K562 (cell line): ENCODE measurements around the gene C1QTNF5. TPM values are rescaled to one million over a fixed set of nuclear protein-coding genes. Genes with fewer than 3 reads are reported as not detected.
A peak's percentile ranks its signal among the peaks of the same experiment; 100 is the strongest.

Experiments
- ARNT ChIP-seq, 2 experiments: fragments of 450-650 bp; IDR thresholded peaks; 2 replicates each; pipeline ENCODE4 v1.6.1; 2016; ENCODE audit warnings: mild to moderate bottlenecking in 1 of 2
- CBX3 ChIP-seq, 2 experiments: IDR thresholded peaks; 1 replicate in 1 of 2; 2 replicates in 1 of 2; pipeline ENCODE4 v1.6.1; 2012; ENCODE audit warnings: inconsistent platforms in 2 of 2, low read length in 2 of 2, borderline replicate concordance in 1 of 2, control low read depth in 1 of 2
- HNRNPK ChIP-seq: fragments of 200-400 bp; formaldehyde crosslinking; IDR thresholded peaks from one replicate; pipeline ENCODE4 v1.6.1; 2018; ENCODE audit warnings: mild to moderate bottlenecking, low read depth, low read length; ENCODE audit not compliant: poor library complexity, severe bottlenecking
- HNRNPL ChIP-seq: fragments of 200-400 bp; formaldehyde crosslinking; IDR thresholded peaks from 2 replicates; pipeline ENCODE4 v1.6.1; 2017; ENCODE audit warnings: low read depth, mild to moderate bottlenecking, low read length
- JUNB ChIP-seq: fragments of 450-650 bp; formaldehyde crosslinking; conservative IDR thresholded peaks from 2 replicates; pipeline ENCODE4 v1.4.0; 2020; ENCODE audit warnings: mild to moderate bottlenecking
- KAT7 ChIP-seq: sonication (generic); formaldehyde crosslinking; IDR thresholded peaks from 2 replicates; pipeline ENCODE4 v1.8.0; 2022; ENCODE audit warnings: missing genetic modification reagents, mild to moderate bottlenecking, borderline replicate concordance
- LEF1 ChIP-seq: fragments of 450-650 bp; IDR thresholded peaks from 2 replicates; pipeline ENCODE4 v1.6.1; 2016; ENCODE audit warnings: mild to moderate bottlenecking
- MAZ ChIP-seq, 2 experiments: fragments of 450-650 bp in 1 of 2; sonication (generic) in 1 of 2; formaldehyde crosslinking; IDR thresholded peaks in 1 of 2; conservative IDR thresholded peaks in 1 of 2; 2 replicates each; pipeline versions ENCODE4 v1.4.0 to v1.5.0; 2020; ENCODE audit warnings: mild to moderate bottlenecking in 1 of 2, missing genetic modification reagents in 1 of 2
- NCOR1 ChIP-seq: fragments of 450-650 bp; IDR thresholded peaks from 2 replicates; pipeline ENCODE4 v1.6.1; 2016; ENCODE audit warnings: mild to moderate bottlenecking, moderate library complexity
- NFRKB ChIP-seq: fragments of 450-650 bp; IDR thresholded peaks from 2 replicates; pipeline ENCODE4 v1.6.1; 2016; ENCODE audit warnings: low read depth
- POLR3G ChIP-seq: IDR thresholded peaks from 2 replicates; pipeline ENCODE4 v1.6.1; 2011; ENCODE audit not compliant: insufficient read length, insufficient replicate concordance; ENCODE audit errors: extremely low read depth
- TBP ChIP-seq: optimal IDR thresholded peaks from 2 replicates; pipeline ENCODE3; 2011; ENCODE audit warnings: low read depth, low read length, improper control_type of control experiment
- polyA plus RNA-seq, 8 experiments: library from polyadenylated mRNA; depleted of rRNA in 4 of 8; stranded (reverse) in 5 of 8; unstranded in 3 of 8; fragments of >200 nt; fragmentation: Nextera tagmentation in 2 of 8; fragmentation: Illumina TruSeq in 1 of 8; extraction: Ambion mirVana in 2 of 8; extraction: Trizol in 1 of 8; gene quantifications; 2 replicates each; pipeline versions ENCODE4 v1.2.1 to v1.2.3, GENCODE V29; 2011 to 2014; ENCODE audit warnings: inconsistent platforms in 1 of 8, missing spikeins in 1 of 8
- total RNA-seq, 7 experiments: library from RNA; depleted of rRNA in 6 of 7; stranded (reverse); fragments of >200 nt in 6 of 7; fragmentation: Illumina TruSeq in 2 of 7; extraction: Trizol in 2 of 7; gene quantifications; 2 replicates each; pipeline versions ENCODE4 v1.2.1 to v1.2.3, GENCODE V29; 2011 to 2021; ENCODE audit warnings: low replicate concordance in 1 of 7
- TF ChIP-seq, protein P1 (sequence below), 2 experiments: fragments of 450-650 bp; formaldehyde crosslinking in 1 of 2; IDR thresholded peaks; 2 replicates each; pipeline versions ENCODE4 v1.4.0 to v1.6.1; 2014 to 2020; ENCODE audit warnings: mild to moderate bottlenecking in 2 of 2, borderline replicate concordance in 1 of 2, low read depth in 1 of 2
- TF ChIP-seq, protein P2 (sequence below): fragments of 250-450 bp; sonication (Bioruptor Pico); IDR thresholded peaks from 2 replicates; pipeline ENCODE4 v1.4.0; 2020
- TF ChIP-seq, protein P3 (sequence below): IDR thresholded peaks from 2 replicates; pipeline ENCODE4 v1.6.1; 2012; ENCODE audit warnings: low read depth, low read length, improper control_type of control experiment, borderline replicate concordance

C1QTNF5 gene
- total and polyA plus RNA-seq, 9 of the 15 experiments (the other 6 are each of a cell fraction or from before 2014, with no cell fraction given): 0.07 to 0.76 (median 0.24) TPM; not detected in 1

DNA sequence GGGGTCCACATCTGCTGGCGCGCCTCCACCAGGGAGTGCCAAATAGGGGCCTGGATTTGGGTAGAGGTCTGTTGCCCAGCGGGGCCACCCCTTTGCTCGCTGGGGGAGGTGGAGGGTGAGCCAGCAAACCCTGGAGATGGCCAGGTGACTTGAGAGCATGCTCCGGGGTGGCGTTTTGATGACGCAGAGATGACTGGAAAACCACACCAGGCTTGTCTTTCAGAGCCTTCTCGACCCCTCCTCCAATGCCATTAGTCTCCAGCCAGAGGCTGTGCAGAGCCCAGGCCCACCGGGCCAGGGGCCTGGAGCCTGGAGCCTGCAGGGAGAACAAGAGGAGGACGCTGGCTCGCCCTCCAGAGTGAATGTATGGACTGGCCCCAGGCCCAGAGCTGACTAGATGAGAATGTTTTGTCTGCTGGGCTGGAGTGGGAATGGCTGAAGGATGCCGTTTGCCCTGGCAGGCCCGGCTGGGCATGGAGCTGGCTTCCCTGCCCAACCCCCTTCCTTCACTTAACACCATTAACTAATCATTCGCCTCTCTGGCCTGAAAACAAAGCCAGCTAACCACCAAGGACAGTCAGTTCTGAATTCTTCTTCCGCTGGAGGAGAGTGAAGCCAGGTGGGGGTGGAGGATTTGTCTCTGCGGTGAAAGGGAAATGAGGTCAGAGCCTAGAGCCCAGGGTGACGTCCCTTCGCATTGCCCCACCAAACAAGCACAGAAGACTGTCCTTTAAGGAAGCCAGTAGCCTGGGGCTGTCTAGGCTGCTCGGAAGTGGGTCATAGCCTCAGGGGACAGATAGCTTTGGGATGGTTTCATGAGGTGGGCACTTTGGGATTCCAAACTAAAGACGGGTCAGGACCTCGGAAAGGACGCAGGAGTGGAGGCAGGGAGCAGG lies 22.2 kb downstream of the C1QTNF5 start (continued):
- TF ChIP-seq HNRNPK (no peak), MAZ (CRISPR knock-in tag; conservative IDR thresholded peaks at IDR 0.05 in 1 of 2, IDR thresholded peaks at IDR 0.05 in 1 of 2) (peak in 1 of 2 experiments; percentile 52; a peak in 2 of 4 replicates), JUNB (no peak), CBX3 (IDR thresholded peaks at IDR 0.05; ENCODE audit: borderline replicate concordance in 1 of 2, low read length in 2 of 2) (0 out of 3 replicates have a peak, but pooled peaks of 1 of the 2 experiments have one; percentile 20), POLR3G (no peak), NFRKB (peak; percentile 58), HNRNPL (no peak), NCOR1 (peak; percentile 51), ARNT (IDR thresholded peaks at IDR 0.05) (0 out of 4 replicates have a peak, but pooled peaks of 1 of the 2 experiments have one; percentile 10), KAT7 (CRISPR knock-in tag) (peak; percentile 79; the same call in 1 of the 2 replicates), LEF1 (peak; percentile 27), TBP (peak; percentile 58)
- TF ChIP-seq, protein P1, sequence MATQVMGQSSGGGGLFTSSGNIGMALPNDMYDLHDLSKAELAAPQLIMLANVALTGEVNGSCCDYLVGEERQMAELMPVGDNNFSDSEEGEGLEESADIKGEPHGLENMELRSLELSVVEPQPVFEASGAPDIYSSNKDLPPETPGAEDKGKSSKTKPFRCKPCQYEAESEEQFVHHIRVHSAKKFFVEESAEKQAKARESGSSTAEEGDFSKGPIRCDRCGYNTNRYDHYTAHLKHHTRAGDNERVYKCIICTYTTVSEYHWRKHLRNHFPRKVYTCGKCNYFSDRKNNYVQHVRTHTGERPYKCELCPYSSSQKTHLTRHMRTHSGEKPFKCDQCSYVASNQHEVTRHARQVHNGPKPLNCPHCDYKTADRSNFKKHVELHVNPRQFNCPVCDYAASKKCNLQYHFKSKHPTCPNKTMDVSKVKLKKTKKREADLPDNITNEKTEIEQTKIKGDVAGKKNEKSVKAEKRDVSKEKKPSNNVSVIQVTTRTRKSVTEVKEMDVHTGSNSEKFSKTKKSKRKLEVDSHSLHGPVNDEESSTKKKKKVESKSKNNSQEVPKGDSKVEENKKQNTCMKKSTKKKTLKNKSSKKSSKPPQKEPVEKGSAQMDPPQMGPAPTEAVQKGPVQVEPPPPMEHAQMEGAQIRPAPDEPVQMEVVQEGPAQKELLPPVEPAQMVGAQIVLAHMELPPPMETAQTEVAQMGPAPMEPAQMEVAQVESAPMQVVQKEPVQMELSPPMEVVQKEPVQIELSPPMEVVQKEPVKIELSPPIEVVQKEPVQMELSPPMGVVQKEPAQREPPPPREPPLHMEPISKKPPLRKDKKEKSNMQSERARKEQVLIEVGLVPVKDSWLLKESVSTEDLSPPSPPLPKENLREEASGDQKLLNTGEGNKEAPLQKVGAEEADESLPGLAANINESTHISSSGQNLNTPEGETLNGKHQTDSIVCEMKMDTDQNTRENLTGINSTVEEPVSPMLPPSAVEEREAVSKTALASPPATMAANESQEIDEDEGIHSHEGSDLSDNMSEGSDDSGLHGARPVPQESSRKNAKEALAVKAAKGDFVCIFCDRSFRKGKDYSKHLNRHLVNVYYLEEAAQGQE (IDR thresholded peaks at IDR 0.05; ENCODE audit: borderline replicate concordance): 0 out of 2 replicates have a peak, but pooled peaks have one; percentile 2
- TF ChIP-seq, protein P1 (CRISPR knock-in tag; IDR thresholded peaks at IDR 0.05; ENCODE audit: low read depth): no peak
- TF ChIP-seq, protein P2, sequence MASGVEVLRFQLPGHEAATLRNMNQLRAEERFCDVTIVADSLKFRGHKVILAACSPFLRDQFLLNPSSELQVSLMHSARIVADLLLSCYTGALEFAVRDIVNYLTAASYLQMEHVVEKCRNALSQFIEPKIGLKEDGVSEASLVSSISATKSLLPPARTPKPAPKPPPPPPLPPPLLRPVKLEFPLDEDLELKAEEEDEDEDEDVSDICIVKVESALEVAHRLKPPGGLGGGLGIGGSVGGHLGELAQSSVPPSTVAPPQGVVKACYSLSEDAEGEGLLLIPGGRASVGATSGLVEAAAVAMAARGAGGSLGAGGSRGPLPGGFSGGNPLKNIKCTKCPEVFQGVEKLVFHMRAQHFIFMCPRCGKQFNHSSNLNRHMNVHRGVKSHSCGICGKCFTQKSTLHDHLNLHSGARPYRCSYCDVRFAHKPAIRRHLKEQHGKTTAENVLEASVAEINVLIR (CRISPR knock-in tag): peak; percentile 48; the same call in 1 of the 2 replicates
- TF ChIP-seq, protein P3, sequence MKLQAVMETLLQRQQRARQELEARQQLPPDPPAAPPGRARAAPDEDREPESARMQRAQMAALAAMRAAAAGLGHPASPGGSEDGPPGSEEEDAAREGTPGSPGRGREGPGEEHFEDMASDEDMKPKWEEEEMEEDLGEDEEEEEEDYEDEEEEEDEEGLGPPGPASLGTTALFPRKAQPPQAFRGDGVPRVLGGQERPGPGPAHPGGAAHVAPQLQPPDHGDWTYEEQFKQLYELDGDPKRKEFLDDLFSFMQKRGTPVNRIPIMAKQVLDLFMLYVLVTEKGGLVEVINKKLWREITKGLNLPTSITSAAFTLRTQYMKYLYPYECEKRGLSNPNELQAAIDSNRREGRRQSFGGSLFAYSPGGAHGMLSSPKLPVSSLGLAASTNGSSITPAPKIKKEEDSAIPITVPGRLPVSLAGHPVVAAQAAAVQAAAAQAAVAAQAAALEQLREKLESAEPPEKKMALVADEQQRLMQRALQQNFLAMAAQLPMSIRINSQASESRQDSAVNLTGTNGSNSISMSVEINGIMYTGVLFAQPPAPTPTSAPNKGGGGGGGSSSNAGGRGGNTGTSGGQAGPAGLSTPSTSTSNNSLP: no peak
